HCT116 (cell line): ENCODE data around the gene CSTPP1.

Source experiments
- CEBPB ChIP-seq: IDR thresholded peaks from 2 replicates; pipeline ENCODE4 v1.6.1; 2012; ENCODE audit warnings: low read depth
- CTCF ChIP-seq, 3 experiments: fragments of 200-600 bp in 1 of 3; sonication (generic) in 1 of 3; IDR thresholded peaks in 2 of 3; conservative IDR thresholded peaks in 1 of 3; 2 replicates each; pipeline ENCODE4 v1.5.1; 2012 to 2017; ENCODE audit warnings: low read depth in 2 of 3, low read length in 2 of 3, antibody characterized with exemption in 1 of 3, borderline replicate concordance in 1 of 3, control low read depth in 1 of 3, mild to moderate bottlenecking in 1 of 3, mixed read lengths in 1 of 3, mixed run types in 1 of 3, moderate library complexity in 1 of 3; ENCODE audit not compliant: insufficient read depth in 1 of 3
- EGR1 ChIP-seq: IDR thresholded peaks from 2 replicates; pipeline ENCODE4 v1.6.1; 2012; ENCODE audit warnings: low read depth
- EZH2 ChIP-seq: fragments of 200-600 bp; sonication (generic); IDR thresholded peaks from 2 replicates; pipeline ENCODE4 v1.6.1; 2017; ENCODE audit warnings: antibody characterized with exemption, mixed run types
- EZH2phosphoT487 ChIP-seq: fragments of 200-600 bp; IDR thresholded peaks from 2 replicates; pipeline ENCODE4 v1.6.1; 2018; ENCODE audit warnings: antibody characterized with exemption, borderline replicate concordance
- JUND ChIP-seq: IDR thresholded peaks from 2 replicates; pipeline ENCODE4 v1.6.1; 2012
- MAX ChIP-seq: IDR thresholded peaks from 2 replicates; pipeline ENCODE4 v1.6.1; 2012
- POLR2A ChIP-seq: IDR thresholded peaks from 2 replicates; pipeline ENCODE4 v1.7.0; 2011; ENCODE audit warnings: borderline replicate concordance; ENCODE audit not compliant: insufficient read depth, insufficient read length; ENCODE audit errors: extremely low read depth
- POLR2AphosphoS5 ChIP-seq: IDR thresholded peaks from 2 replicates; pipeline ENCODE4 v1.6.1; 2011; ENCODE audit warnings: mild to moderate bottlenecking, low read depth, low read length, moderate library complexity
- RAD21 ChIP-seq: IDR thresholded peaks from 2 replicates; pipeline ENCODE4 v1.6.1; 2012; ENCODE audit warnings: low read depth, mild to moderate bottlenecking
- SP1 ChIP-seq: IDR thresholded peaks from 2 replicates; pipeline ENCODE4 v1.6.1; 2012; ENCODE audit warnings: low read depth
- ZBTB33 ChIP-seq: IDR thresholded peaks from 2 replicates; pipeline ENCODE4 v1.6.1; 2011; ENCODE audit warnings: mild to moderate bottlenecking, low read length, moderate library complexity; ENCODE audit not compliant: insufficient replicate concordance; ENCODE audit errors: extremely low read depth
- TF ChIP-seq, protein P1 (sequence below): IDR thresholded peaks from 2 replicates; pipeline ENCODE4 v1.6.1; 2012
- TF ChIP-seq, protein P2 (sequence below): IDR thresholded peaks from 2 replicates; pipeline ENCODE4 v1.6.1; 2012; ENCODE audit warnings: low read depth

- TF ChIP-seq CTCF (IDR thresholded peaks at IDR 0.05 in 2 of 3, conservative IDR thresholded peaks at IDR 0.05 in 1 of 3; ENCODE audit: borderline replicate concordance in 1 of 3, insufficient read depth in 1 of 3, low read depth in 2 of 3, low read length in 2 of 3) (no peak), ZBTB33 (no peak), POLR2A (no peak), JUND (no peak), EZH2 (no peak), SP1 (no peak), EZH2phosphoT487 (no peak), RAD21 (no peak), EGR1 (no peak), CEBPB (no peak), POLR2AphosphoS5 (no peak), MAX (no peak)
- TF ChIP-seq, protein P1, sequence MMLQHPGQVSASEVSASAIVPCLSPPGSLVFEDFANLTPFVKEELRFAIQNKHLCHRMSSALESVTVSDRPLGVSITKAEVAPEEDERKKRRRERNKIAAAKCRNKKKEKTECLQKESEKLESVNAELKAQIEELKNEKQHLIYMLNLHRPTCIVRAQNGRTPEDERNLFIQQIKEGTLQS, result no peak
- TF ChIP-seq, protein P2, sequence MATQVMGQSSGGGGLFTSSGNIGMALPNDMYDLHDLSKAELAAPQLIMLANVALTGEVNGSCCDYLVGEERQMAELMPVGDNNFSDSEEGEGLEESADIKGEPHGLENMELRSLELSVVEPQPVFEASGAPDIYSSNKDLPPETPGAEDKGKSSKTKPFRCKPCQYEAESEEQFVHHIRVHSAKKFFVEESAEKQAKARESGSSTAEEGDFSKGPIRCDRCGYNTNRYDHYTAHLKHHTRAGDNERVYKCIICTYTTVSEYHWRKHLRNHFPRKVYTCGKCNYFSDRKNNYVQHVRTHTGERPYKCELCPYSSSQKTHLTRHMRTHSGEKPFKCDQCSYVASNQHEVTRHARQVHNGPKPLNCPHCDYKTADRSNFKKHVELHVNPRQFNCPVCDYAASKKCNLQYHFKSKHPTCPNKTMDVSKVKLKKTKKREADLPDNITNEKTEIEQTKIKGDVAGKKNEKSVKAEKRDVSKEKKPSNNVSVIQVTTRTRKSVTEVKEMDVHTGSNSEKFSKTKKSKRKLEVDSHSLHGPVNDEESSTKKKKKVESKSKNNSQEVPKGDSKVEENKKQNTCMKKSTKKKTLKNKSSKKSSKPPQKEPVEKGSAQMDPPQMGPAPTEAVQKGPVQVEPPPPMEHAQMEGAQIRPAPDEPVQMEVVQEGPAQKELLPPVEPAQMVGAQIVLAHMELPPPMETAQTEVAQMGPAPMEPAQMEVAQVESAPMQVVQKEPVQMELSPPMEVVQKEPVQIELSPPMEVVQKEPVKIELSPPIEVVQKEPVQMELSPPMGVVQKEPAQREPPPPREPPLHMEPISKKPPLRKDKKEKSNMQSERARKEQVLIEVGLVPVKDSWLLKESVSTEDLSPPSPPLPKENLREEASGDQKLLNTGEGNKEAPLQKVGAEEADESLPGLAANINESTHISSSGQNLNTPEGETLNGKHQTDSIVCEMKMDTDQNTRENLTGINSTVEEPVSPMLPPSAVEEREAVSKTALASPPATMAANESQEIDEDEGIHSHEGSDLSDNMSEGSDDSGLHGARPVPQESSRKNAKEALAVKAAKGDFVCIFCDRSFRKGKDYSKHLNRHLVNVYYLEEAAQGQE, result no peak
Observed at GRCh38 chr11:46999217-46999616, 62.7 kb downstream of the CSTPP1 start.
